BLaER1 (cell line): ENCODE data around the gene GPSM3.

ENCODE experiments used
- H3K27ac ChIP-seq: shearing (Covaris generic); formaldehyde crosslinking; 2 replicates; pipeline ENCODE4 v1.8.1; 2022
- H3K27me3 ChIP-seq: shearing (Covaris generic); formaldehyde crosslinking; 2 replicates; pipeline ENCODE4 v1.8.1; 2022
- H3K36me3 ChIP-seq: shearing (Covaris generic); formaldehyde crosslinking; 2 replicates; pipeline ENCODE4 v1.8.1; 2022
- H3K4me1 ChIP-seq: shearing (Covaris generic); formaldehyde crosslinking; 2 replicates; pipeline ENCODE4 v1.8.1; 2022
- H3K4me2 ChIP-seq: shearing (Covaris generic); formaldehyde crosslinking; 2 replicates; pipeline ENCODE4 v1.8.1; 2022
- H3K4me3 ChIP-seq: shearing (Covaris generic); formaldehyde crosslinking; 2 replicates; pipeline ENCODE4 v1.8.1; 2022
- H3K9ac ChIP-seq: shearing (Covaris generic); formaldehyde crosslinking; 2 replicates; pipeline ENCODE4 v1.8.1; 2022
- H3K9me3 ChIP-seq: shearing (Covaris generic); formaldehyde crosslinking; 2 replicates; pipeline ENCODE4 v1.8.1; 2022
- H4K20me1 ChIP-seq: shearing (Covaris generic); formaldehyde crosslinking; 2 replicates; pipeline ENCODE4 v1.8.1; 2022
- Cebpa-rat ChIP-seq: shearing (Covaris generic); IDR thresholded peaks from 2 replicates; pipeline ENCODE4 v1.8.1; 2022

GPSM3 gene

DNA sequence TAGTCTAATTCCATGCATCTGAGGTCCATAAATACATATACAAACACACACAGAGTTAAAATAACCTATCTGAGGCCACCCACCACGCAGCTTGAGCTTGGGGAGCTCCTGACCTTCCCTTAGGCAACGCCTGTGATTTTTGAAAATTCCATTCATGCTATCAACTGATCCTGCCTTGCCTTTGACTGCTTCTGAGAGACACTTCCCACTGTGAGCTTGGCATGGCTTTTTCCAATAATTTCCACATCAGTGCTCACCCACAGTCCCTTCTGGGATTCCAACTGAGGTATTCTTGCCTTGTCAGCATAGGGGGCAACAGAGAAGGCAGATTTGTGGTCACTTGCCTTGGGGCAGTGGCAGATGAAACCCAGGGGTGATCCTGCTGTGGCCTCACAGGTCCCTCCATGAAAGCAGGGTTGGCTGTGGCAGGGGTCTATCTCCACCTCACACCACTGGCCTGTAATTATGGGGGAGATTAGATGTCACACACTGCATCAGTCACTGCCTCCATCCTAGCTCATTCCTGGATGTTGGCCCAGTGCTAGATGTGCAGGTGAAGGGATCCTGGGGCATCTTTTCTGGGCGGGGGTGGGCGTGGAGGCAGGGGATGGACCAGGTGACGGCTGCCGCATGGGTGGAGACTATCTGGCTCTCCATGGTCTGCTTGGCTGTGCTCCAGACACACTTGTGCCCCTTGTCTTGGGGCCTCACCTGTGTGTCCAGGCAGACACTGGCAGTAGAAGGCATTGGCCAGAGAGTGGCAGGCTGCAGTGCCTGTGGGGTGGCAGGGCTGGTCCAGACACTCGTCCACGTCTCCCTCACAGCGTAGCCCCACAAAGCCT lies 11.2 kb upstream of the GPSM3 start:
- no peaks in the 10 kb centered on the region for H3K27me3 ChIP-seq
- no peak overlapping the region for H3K9ac ChIP-seq
- no peaks in the 10 kb centered on the region for H3K36me3 ChIP-seq
- no peaks in the 10 kb centered on the region for H3K4me1 ChIP-seq
- no peak overlapping the region for H3K27ac ChIP-seq
- no peak overlapping the region for H3K4me3 ChIP-seq
- TF ChIP-seq Cebpa-rat: no peak
- no peaks in the 10 kb centered on the region for H4K20me1 ChIP-seq
- H3K4me2 ChIP-seq: no peak overlapping the region
- H3K9me3 ChIP-seq: no peaks in the 10 kb centered on the region

DNA sequence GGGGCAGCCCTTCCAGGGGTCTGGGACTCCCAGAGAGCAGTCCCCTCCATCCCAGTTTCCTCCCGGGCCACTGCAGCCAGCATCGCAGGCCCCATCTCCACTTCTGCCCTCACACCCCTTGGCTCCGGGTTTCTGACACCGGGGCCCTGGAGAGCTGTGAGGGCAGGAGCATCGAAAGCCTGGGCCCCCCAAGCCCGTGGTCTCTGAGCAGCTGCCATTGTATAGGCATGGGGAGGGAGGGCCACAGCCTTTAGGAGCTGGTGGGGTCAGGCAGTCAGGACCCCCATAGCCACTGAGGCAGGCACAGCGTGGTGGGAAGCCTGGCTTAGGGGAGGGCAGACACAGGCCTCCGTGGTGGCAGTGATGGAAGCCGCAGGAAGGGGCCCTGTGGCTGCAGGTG lies 9.7 kb upstream of the GPSM3 start:
- Histone ChIP-seq H4K20me1 (no peaks in the 10 kb centered on the region), H3K27me3 (no peaks in the 10 kb centered on the region), H3K36me3 (no peaks in the 10 kb centered on the region), H3K4me3 (no peak overlapping the region), H3K4me2 (no peak overlapping the region), H3K4me1 (peaks cover 4% of the 10 kb centered on the region), H3K27ac (no peak overlapping the region), H3K9ac (no peak overlapping the region), H3K9me3 (no peaks in the 10 kb centered on the region)
- no peak for TF ChIP-seq Cebpa-rat

DNA sequence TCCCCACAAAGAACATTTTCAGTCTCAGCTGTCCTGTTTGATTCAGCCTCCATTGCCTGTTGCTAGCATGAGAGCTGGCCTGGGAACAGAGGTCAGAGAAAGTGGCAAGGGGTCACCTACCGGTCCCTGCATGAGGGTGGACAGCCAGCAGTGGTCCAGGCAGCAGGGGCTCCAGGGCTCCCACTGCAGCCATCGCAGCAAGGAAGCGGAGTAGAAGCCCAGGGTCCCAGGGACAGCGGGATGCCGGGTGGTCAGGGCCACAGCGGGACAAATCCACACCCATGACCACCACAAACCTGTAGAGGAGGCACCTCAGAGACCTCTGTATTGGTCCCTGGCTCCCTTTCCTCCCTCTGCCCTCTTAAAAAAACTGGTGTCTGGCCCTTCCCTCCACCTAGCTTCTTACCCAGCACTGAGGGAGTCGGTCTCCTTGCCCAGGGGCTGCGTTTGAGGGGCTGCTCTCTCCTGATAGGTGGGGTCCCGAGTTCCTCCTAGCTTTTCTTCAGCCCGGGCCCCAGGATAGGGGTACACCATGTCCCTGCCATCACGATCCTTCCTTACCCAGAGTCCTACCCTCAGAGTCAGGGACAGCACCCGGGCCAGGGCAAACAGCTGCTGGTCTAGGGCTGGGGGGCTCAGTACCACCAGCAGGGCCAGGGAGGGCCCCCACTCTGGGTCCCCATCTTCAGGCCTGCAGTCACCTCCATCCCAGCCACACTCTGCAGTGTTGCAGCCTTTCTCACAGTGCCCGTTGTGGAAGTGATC lies 8.4 kb upstream of the GPSM3 start:
- H3K4me2 ChIP-seq: no peak overlapping the region
- no peak overlapping the region for H3K27ac ChIP-seq
- no peak overlapping the region for H3K4me3 ChIP-seq
- H3K9ac ChIP-seq: 0 out of 2 replicates have a peak overlapping the region, but pooled peaks have one; percentile 19
- no peaks in the 10 kb centered on the region for H3K27me3 ChIP-seq
- H3K4me1 ChIP-seq: peaks cover 14% of the 10 kb centered on the region
- no peak for TF ChIP-seq Cebpa-rat
- no peaks in the 10 kb centered on the region for H3K36me3 ChIP-seq
- no peaks in the 10 kb centered on the region for H4K20me1 ChIP-seq
- H3K9me3 ChIP-seq: no peaks in the 10 kb centered on the region

DNA sequence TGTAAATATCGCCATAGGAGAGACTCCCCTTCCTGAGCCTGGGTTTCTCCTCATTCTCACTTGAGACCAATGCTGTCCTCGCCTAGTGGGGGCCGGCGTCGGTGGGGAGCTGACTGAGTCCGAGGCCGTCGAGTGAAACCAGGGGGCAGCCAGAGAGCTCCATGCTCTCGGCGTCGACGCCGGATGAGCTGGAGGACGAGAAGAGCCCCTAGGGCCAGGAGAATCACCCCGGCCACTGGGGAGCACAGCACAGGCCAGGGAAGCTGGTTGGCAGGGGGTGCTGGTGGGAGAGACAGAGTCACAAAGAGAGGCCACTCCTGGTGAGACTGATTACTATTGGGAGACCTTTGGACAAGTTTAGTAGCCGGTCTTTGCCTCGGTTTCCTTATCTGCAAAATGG lies 6.4 kb upstream of the GPSM3 start:
- H3K4me1 ChIP-seq: peaks cover 29% of the 10 kb centered on the region
- no peak overlapping the region for H3K4me3 ChIP-seq
- no peak overlapping the region for H3K4me2 ChIP-seq
- H4K20me1 ChIP-seq: no peaks in the 10 kb centered on the region
- H3K9me3 ChIP-seq: no peaks in the 10 kb centered on the region
- H3K36me3 ChIP-seq: no peaks in the 10 kb centered on the region
- H3K9ac ChIP-seq: no peak overlapping the region
- no peak for TF ChIP-seq Cebpa-rat
- no peak overlapping the region for H3K27ac ChIP-seq
- H3K27me3 ChIP-seq: no peaks in the 10 kb centered on the region

DNA sequence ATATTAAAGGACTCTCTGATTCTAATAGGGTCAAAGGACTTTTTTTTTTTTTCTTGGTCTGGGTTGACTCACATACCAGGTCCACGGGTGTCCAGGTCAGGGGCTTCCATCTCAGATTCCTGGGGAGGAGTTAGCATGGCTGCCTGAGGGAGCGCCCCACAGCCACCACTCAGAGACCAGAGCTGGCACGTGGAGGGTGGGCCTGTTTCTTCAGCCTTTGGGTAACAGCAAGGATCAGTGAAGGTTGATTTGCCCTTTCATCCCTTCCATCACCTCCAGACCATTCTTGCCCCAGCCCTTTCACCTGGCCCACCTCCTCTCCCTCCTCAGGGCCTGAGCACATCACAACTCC lies 5.9 kb upstream of the GPSM3 start:
- Histone ChIP-seq H3K36me3 (no peaks in the 10 kb centered on the region), H3K9ac (no peak overlapping the region), H3K4me2 (no peak overlapping the region), H3K9me3 (no peaks in the 10 kb centered on the region), H3K4me1 (peaks cover 34% of the 10 kb centered on the region), H3K27me3 (no peaks in the 10 kb centered on the region), H3K4me3 (no peak overlapping the region), H3K27ac (no peak overlapping the region), H4K20me1 (no peaks in the 10 kb centered on the region)
- no peak for TF ChIP-seq Cebpa-rat

DNA sequence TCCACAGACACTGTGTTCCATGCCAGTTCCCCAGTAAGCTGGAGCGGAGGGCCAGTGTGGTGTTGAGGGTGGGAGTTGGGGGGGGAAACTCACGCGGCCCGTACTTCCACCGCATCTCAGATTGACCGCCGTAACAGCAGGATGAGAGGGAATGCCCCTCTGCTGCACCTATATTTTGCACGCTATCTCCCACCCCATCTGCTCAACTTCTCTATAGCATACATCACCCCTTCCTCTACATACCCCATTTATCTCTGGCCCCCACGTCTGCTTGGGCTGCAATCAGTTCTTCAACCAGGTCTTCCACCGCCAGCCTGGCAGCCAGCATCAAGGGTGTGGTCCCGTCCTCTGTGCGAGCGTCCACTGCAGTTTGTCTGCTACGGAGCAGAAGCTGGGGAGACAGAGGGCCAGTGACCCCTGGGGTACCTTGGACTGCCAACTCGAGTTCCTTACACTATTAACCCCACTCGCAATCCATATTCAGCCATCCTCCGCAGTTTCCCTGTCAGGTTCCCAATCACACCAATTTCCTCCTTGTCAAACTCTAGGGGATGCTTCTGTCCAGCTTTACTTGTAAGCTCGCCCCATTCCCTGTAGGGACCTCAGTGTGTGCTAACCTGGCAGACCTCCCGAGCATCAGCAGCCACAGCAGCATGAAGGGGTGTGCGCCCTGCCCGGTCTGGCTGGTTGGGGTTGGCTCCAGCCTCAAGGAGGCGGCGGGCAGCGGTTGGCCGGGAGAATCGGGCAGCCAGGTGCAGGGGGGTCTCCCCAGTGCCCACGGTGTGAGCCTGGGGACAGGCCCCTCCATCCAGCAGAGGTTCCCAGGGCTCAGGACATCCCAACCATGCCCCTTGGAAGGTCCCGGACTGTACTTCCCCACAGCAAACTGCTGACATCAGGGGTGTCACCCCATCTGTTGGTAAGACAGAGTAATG lies 4.5 kb upstream of the GPSM3 start:
- Histone ChIP-seq H3K4me2 (peak overlapping the region; percentile 97), H4K20me1 (no peaks in the 10 kb centered on the region), H3K36me3 (no peaks in the 10 kb centered on the region), H3K27me3 (no peaks in the 10 kb centered on the region), H3K9me3 (no peaks in the 10 kb centered on the region), H3K27ac (peak overlapping the region; percentile 86), H3K4me1 (peaks cover 45% of the 10 kb centered on the region), H3K9ac (peak overlapping the region; percentile 84), H3K4me3 (peak overlapping the region; percentile 72)
- no peak for TF ChIP-seq Cebpa-rat

DNA sequence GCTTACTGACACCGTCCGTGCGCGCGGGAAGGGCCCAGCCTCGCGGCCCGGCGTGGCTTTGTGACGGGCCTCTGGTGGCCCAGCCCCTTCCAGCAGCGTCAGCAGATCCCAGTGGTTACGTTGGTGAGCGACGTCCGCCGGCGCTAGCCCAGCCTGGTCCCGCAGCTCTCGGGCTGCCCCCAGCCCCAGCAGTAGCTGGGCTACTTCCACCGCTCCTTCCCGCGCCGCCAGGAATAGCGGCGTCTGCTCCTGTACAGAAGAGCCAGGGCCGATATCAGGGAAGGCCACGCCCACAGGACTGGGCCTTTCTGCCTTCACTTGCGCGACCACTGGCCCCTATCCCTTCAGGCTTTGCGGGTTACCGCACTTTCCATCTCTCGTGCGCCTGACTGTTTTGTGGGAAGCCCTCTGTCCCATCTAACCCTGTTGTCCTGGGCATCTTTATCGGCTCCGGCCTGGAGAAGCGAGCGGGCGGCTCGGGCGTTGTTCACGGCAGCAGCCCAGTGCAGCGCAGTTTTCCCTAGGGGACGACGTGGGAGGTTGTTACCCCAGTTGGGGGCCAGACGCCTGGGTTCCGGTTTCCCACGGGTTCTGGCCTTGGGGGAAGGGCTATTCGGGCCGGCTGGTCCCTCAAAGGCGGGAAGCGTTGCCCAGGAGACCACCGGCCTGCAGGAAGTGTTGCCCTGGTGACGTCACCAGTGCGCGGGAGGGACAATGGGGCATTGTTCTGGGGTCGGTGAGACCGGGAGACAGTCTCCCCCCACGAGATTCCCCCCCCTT lies 3.6 kb upstream of the GPSM3 start:
- no peaks in the 10 kb centered on the region for H3K36me3 ChIP-seq
- H3K9ac ChIP-seq: peak overlapping the region; percentile 84
- H3K4me3 ChIP-seq: peak overlapping the region; percentile 72
- peak overlapping the region; percentile 97 for H3K4me2 ChIP-seq
- no peaks in the 10 kb centered on the region for H3K9me3 ChIP-seq
- H3K27me3 ChIP-seq: no peaks in the 10 kb centered on the region
- peaks cover 54% of the 10 kb centered on the region for H3K4me1 ChIP-seq
- TF ChIP-seq Cebpa-rat: no peak
- no peaks in the 10 kb centered on the region for H4K20me1 ChIP-seq
- peak overlapping the region; percentile 86 for H3K27ac ChIP-seq

DNA sequence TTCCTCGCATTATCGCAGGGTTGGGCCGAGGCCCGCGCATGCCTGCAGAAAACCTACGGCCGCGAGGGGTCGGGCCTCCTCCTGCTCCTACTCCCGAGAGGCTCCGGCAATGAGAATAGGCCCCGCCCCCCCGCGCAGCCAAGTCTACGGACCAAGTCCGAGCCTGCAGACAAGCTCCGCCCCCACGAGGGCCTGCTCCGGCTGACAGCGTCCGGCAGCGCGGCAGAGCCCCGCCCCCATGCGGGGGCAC lies 3.1 kb upstream of the GPSM3 start:
- H3K9ac ChIP-seq: peak overlapping the region; percentile 84
- no peak for TF ChIP-seq Cebpa-rat
- H3K4me2 ChIP-seq: peak overlapping the region; percentile 99
- peak overlapping the region; percentile 86; the same call in 1 of the 2 replicates for H3K27ac ChIP-seq
- no peaks in the 10 kb centered on the region for H3K9me3 ChIP-seq
- H3K27me3 ChIP-seq: no peaks in the 10 kb centered on the region
- H4K20me1 ChIP-seq: no peaks in the 10 kb centered on the region
- H3K4me3 ChIP-seq: peak overlapping the region; percentile 72
- peaks cover 58% of the 10 kb centered on the region for H3K4me1 ChIP-seq
- no peaks in the 10 kb centered on the region for H3K36me3 ChIP-seq
